Measurements from ENCODE around the gene CD226. TPM values are rescaled to one million over a fixed set of nuclear protein-coding genes. Genes with fewer than 3 reads are reported as not detected.
"Not testable (repeated sequence)": the region's sequence is repeated elsewhere in the genome, so short reads cannot be mapped to it uniquely, and the experiment has no call there.

The CD226 gene
- 0.89 TPM for polyA plus RNA-seq (ENCODE audit: insufficient read length)

- DNase-seq = no peak
Measured at GRCh38 chr18:69947361-69948133, at the start of gene CD226. Gene CD226, minus strand, starts transcription at chr18:69947873. Its CDS starts 467 bp downstream, at chr18:69947406.

GRCh38 chr18:69996951-69997798 is 49.5 kb upstream of the CD226 start:
- DNase-seq = no peak

- no peak for DNase-seq
Measured at GRCh38 chr18:69996417-69996816, 48.7 kb upstream of the CD226 start.

- no peak for DNase-seq
Measured at GRCh38 chr18:69995774-69996173, 48.1 kb upstream of the CD226 start.

- no peak for DNase-seq
Measured at GRCh38 chr18:69992776-69993175, 45.1 kb upstream of the CD226 start.

- no peak for DNase-seq
Measured at GRCh38 chr18:69987870-69988269, 40.2 kb upstream of the CD226 start.

- no peak for DNase-seq
Measured at GRCh38 chr18:69985239-69985638, 37.6 kb upstream of the CD226 start.

GRCh38 chr18:69982417-69982816 is 34.7 kb upstream of the CD226 start:
- no peak for DNase-seq

- no peak for DNase-seq
Measured at GRCh38 chr18:69981948-69982347, 34.3 kb upstream of the CD226 start.

GRCh38 chr18:69980982-69981804 is 33.5 kb upstream of the CD226 start:
- no peak for DNase-seq

- DNase-seq = no peak
Measured at GRCh38 chr18:69980509-69980908, 32.8 kb upstream of the CD226 start.

GRCh38 chr18:69978732-69979715 is 31.4 kb upstream of the CD226 start:
- no peak for DNase-seq

GRCh38 chr18:69975294-69975693 is 27.6 kb upstream of the CD226 start:
- DNase-seq = not testable (repeated sequence)

GRCh38 chr18:69974365-69974764 is 26.7 kb upstream of the CD226 start:
- DNase-seq = no peak

GRCh38 chr18:69969491-69969890 is 21.8 kb upstream of the CD226 start:
- DNase-seq = no peak

GRCh38 chr18:69968039-69968438 is 20.4 kb upstream of the CD226 start:
- no peak for DNase-seq

GRCh38 chr18:69963196-69963595 is 15.5 kb upstream of the CD226 start:
- DNase-seq = no peak

GRCh38 chr18:69961718-69962117 is 14.0 kb upstream of the CD226 start:
- DNase-seq = no peak

GRCh38 chr18:69958422-69958821 is 10.7 kb upstream of the CD226 start:
- DNase-seq = no peak

GRCh38 chr18:69957747-69958146 is 10.1 kb upstream of the CD226 start:
- no peak for DNase-seq

All from hindlimb muscle (tissue), 1 donor.